GM10266 (cell line): ENCODE data around the gene C14orf180.

Experiments
- DNase-seq: peaks from one replicate; pipeline ENCODE4 v3.0.0; 2012; ENCODE audit errors: extremely low spot score
- TF ChIP-seq, protein P1 (sequence below): IDR thresholded peaks from 2 replicates; pipeline ENCODE4 v1.5.1; 2012; ENCODE audit warnings: mild to moderate bottlenecking, low read depth; ENCODE audit not compliant: control insufficient read depth, insufficient read depth; ENCODE audit errors: missing control alignments

Gene C14orf180

GRCh38 chr14:104564744-104565679 lies 14.6 kb upstream of the C14orf180 start:
- no peak for DNase-seq
- TF ChIP-seq, protein P1, sequence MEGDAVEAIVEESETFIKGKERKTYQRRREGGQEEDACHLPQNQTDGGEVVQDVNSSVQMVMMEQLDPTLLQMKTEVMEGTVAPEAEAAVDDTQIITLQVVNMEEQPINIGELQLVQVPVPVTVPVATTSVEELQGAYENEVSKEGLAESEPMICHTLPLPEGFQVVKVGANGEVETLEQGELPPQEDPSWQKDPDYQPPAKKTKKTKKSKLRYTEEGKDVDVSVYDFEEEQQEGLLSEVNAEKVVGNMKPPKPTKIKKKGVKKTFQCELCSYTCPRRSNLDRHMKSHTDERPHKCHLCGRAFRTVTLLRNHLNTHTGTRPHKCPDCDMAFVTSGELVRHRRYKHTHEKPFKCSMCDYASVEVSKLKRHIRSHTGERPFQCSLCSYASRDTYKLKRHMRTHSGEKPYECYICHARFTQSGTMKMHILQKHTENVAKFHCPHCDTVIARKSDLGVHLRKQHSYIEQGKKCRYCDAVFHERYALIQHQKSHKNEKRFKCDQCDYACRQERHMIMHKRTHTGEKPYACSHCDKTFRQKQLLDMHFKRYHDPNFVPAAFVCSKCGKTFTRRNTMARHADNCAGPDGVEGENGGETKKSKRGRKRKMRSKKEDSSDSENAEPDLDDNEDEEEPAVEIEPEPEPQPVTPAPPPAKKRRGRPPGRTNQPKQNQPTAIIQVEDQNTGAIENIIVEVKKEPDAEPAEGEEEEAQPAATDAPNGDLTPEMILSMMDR = no peak

GRCh38 chr14:104567141-104567956 lies 12.2 kb upstream of the C14orf180 start:
- TF ChIP-seq, protein P1 = no peak
- DNase-seq = no peak

DNA sequence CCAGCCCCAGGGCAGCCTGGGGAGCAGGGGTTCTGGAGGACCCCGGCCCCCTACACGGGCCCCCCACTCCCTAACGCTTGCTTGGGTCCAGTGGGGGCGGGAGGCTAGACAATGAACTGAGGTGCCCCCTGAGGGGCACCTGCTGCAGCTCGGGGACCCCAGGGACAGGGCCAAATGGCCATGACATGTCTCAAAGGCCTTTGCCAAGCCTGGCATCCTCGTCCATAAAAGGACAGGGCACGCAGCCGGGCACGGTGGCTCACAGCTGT lies 11.7 kb upstream of the C14orf180 start:
- TF ChIP-seq, protein P1 = no peak

DNA sequence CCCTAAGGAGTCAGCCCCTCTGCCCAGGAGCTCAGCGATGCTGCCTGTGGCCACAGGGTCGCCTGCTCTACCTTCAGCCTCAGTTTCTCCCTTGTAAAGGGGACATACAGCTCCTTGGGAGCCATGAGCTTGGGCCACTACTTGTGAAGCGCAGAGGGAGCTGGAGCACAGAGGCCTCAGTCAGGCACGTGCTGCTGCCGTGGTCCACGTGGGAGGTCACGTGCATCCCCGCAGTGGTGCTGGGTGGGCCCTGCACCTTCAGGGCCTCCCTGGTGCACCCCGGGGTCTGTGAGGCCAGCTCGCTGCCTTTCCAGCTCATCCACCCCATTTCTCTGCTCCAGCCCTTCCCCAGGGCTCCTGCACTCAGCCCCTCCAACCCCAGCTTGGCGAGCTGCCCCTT lies 10.9 kb upstream of the C14orf180 start:
- TF ChIP-seq, protein P1 = no peak
- no peak for DNase-seq

More for the DNA sequence above, 11.7 kb upstream of the C14orf180 start:
- no peak for DNase-seq

DNA sequence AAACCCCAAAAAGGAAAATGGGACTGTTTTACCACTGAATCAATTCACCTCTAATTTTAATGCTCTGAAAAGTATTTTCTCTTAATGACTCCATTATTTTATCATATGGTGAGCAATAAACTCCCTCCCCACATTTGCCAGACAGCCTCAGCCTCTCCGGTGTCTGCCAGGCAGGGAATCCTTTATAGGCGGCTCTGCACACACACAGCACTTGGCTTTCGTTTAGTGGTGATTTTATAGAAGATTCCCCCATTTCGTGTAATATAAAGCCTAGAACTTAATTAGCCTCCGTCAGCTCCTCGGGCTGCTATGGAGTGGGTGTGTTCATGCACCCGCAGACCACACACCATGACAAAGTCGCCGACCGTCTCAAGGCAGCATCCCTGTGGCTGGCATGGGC lies 10.1 kb upstream of the C14orf180 start:
- DNase-seq = no peak
- TF ChIP-seq, protein P1 = no peak

DNA sequence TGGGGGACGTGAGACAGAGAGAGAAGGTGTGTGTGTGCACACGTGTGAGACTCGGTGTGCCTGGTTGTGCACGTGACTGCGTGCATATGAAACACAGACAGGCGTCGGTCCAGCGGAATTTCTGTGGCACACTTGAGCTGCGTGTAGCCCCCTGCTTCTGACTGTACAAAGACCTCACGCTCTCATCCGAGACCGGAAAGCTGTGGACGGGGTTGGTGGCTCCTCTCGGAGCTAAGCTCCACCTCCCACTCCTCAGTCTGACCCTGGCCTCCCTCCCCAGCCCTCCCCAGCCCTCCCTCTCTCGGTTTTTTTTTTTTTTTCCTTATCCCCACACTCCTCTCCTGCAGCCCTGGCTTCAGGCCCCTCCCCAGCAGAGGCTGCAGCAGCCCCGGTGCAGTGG lies 8.3 kb upstream of the C14orf180 start:
- TF ChIP-seq, protein P1 = no peak
- no peak for DNase-seq
